H1 (cell line): ENCODE measurements around the gene NINJ2. TPM values are rescaled to one million over a fixed set of nuclear protein-coding genes. Genes with fewer than 3 reads are reported as not detected.

Experiments
- CTCF ChIA-PET: fragments of 300-600 bp; sonication (Branson Sonifier 250); formaldehyde crosslinking; loops from one replicate; lab custom pipeline; 2021; ENCODE audit not compliant: partially characterized antibody; lab: Charles Lee
- POLR2A ChIA-PET: fragments of 300-600 bp; sonication (Branson Sonifier 250); formaldehyde crosslinking; loops from one replicate; lab custom pipeline; 2021; ENCODE audit warnings: inconsistent platforms; ENCODE audit not compliant: partially characterized antibody; lab: Charles Lee
- DNase-seq, 2 experiments: peaks; one replicate each; pipeline versions ENCODE4 v3.0.0 to v3.0.0-alpha.2; 2010 to 2022; ENCODE audit warnings: low spot score in 2 of 2, low read depth in 1 of 2, mixed read lengths in 1 of 2
- FAIRE-seq: peaks from 2 replicates; lab custom pipeline; 2011; peaks lifted over from hg19 to GRCh38; lab: Jason Lieb, UNC
- H2AFZ ChIP-seq: 2 replicates; pipeline ENCODE4 v1.8.1; 2012; ENCODE audit warnings: low read length, inconsistent platforms
- H2AK5ac ChIP-seq: 2 replicates; pipeline ENCODE4 v1.6.1; 2013; ENCODE audit warnings: low read depth, low read length
- H2BK120ac ChIP-seq: replicated peaks from 2 replicates; pipeline ENCODE3; 2013; ENCODE audit warnings: low read depth, low read length, inconsistent platforms
- H2BK12ac ChIP-seq: 2 replicates; pipeline ENCODE4 v1.6.1; 2013; ENCODE audit warnings: low read depth, low read length
- H2BK15ac ChIP-seq: 2 replicates; pipeline ENCODE4 v1.6.1; 2013; ENCODE audit warnings: low read length
- H2BK20ac ChIP-seq: 2 replicates; pipeline ENCODE4 v1.6.1; 2013; ENCODE audit warnings: low read length
- H2BK5ac ChIP-seq: 2 replicates; pipeline ENCODE4 v1.6.1; 2013; ENCODE audit warnings: low read depth, low read length
- H3K14ac ChIP-seq: 2 replicates; pipeline ENCODE4 v1.6.1; 2013; ENCODE audit warnings: inconsistent platforms; ENCODE audit not compliant: insufficient read length
- H3K18ac ChIP-seq: 2 replicates; pipeline ENCODE4 v1.6.1; 2013; ENCODE audit warnings: low read length; ENCODE audit errors: extremely low read depth
- H3K23ac ChIP-seq: 2 replicates; pipeline ENCODE4 v1.6.1; 2013; ENCODE audit warnings: inconsistent platforms; ENCODE audit not compliant: insufficient read length
- H3K23me2 ChIP-seq: 2 replicates; pipeline ENCODE4 v1.6.1; 2013; ENCODE audit warnings: low read depth, low read length
- H3K27ac ChIP-seq: 2 replicates; pipeline ENCODE4 v1.6.1; 2011; ENCODE audit warnings: low read depth, low read length, inconsistent platforms
- H3K27me3 ChIP-seq, 4 experiments: replicated peaks in 1 of 4; 1 replicate in 1 of 4; 2 replicates in 3 of 4; pipeline versions ENCODE4 v1.6.1 to v1.8.1; 2011 to 2013; ENCODE audit warnings: low read length in 3 of 4, mild to moderate bottlenecking in 3 of 4, inconsistent platforms in 2 of 4, mixed read lengths in 2 of 4, moderate library complexity in 1 of 4; ENCODE audit not compliant: control insufficient read depth in 3 of 4, insufficient read depth in 3 of 4; ENCODE audit errors: extremely low read depth in 1 of 4
- H3K36me3 ChIP-seq, 4 experiments: 2 replicates each; pipeline versions ENCODE4 v1.6.1 to v1.8.1; 2011 to 2013; ENCODE audit warnings: mild to moderate bottlenecking in 4 of 4, low read length in 3 of 4, moderate library complexity in 2 of 4, control low read depth in 1 of 4, inconsistent platforms in 1 of 4; ENCODE audit not compliant: insufficient read depth in 4 of 4, control insufficient read depth in 2 of 4
- H3K4ac ChIP-seq: replicated peaks from 2 replicates; pipeline ENCODE3; 2013; ENCODE audit warnings: low read length, low read depth, mixed read lengths, inconsistent platforms; ENCODE audit not compliant: insufficient read length
- H3K4me1 ChIP-seq, 4 experiments: replicated peaks in 1 of 4; 1 replicate in 1 of 4; 2 replicates in 3 of 4; pipeline versions ENCODE4 v1.6.1 to v1.8.1; 2011 to 2013; ENCODE audit warnings: low read length in 3 of 4, inconsistent platforms in 2 of 4, mixed read lengths in 1 of 4; ENCODE audit not compliant: insufficient read depth in 4 of 4, control insufficient read depth in 3 of 4
- H3K4me2 ChIP-seq, 2 experiments: 2 replicates each; pipeline versions ENCODE4 v1.6.1 to v1.8.1; 2011 to 2013; ENCODE audit warnings: low read depth in 2 of 2, low read length in 2 of 2, control low read depth in 1 of 2, inconsistent platforms in 1 of 2, mild to moderate bottlenecking in 1 of 2; ENCODE audit not compliant: insufficient read depth in 1 of 2
- H3K4me3 ChIP-seq, 4 experiments: fragments of 200-600, 300-600 bp in 1 of 4; sonication (generic), shearing (Covaris generic), sonication (Bioruptor Twin) in 1 of 4; 2 replicates each; pipeline versions ENCODE4 v1.5.1 to v1.8.1; 2011 to 2016; ENCODE audit warnings: low read length in 4 of 4, low read depth in 3 of 4, control low read depth in 2 of 4, inconsistent platforms in 2 of 4, mild to moderate bottlenecking in 2 of 4, mixed read lengths in 1 of 4, moderate library complexity in 1 of 4; ENCODE audit not compliant: insufficient read depth in 2 of 4; ENCODE audit errors: extremely low read depth in 1 of 4
- H3K56ac ChIP-seq: replicated peaks from 2 replicates; pipeline ENCODE3; 2013; ENCODE audit warnings: low read depth, mild to moderate bottlenecking, mixed read lengths, low read length, inconsistent platforms; ENCODE audit not compliant: insufficient read length
- H3K79me1 ChIP-seq: 2 replicates; pipeline ENCODE4 v1.6.1; 2013; ENCODE audit warnings: low read depth, low read length, control low read depth
- H3K79me2 ChIP-seq, 2 experiments: 2 replicates each; pipeline versions ENCODE4 v1.6.1 to v1.8.1; 2012 to 2013; ENCODE audit warnings: low read length in 2 of 2, mild to moderate bottlenecking in 2 of 2, inconsistent platforms in 1 of 2; ENCODE audit not compliant: insufficient read depth in 2 of 2, control insufficient read depth in 1 of 2
- H3K9ac ChIP-seq, 4 experiments: replicated peaks in 1 of 4; 1 replicate in 1 of 4; 2 replicates in 3 of 4; pipeline versions ENCODE4 v1.6.1 to v1.8.1; 2011 to 2013; ENCODE audit warnings: low read depth in 3 of 4, low read length in 3 of 4, control low read depth in 2 of 4, mild to moderate bottlenecking in 2 of 4, moderate library complexity in 2 of 4, inconsistent platforms in 1 of 4; ENCODE audit errors: extremely low read depth in 1 of 4
- H3K9me3 ChIP-seq, 2 experiments: 2 replicates each; pipeline versions ENCODE4 v1.6.1 to v1.8.1; 2012 to 2013; ENCODE audit warnings: mild to moderate bottlenecking in 2 of 2, moderate library complexity in 2 of 2, control low read depth in 1 of 2, inconsistent platforms in 1 of 2, low read depth in 1 of 2, low read length in 1 of 2, mixed read lengths in 1 of 2; ENCODE audit not compliant: insufficient read depth in 2 of 2
- H4K20me1 ChIP-seq, 2 experiments: replicated peaks in 1 of 2; 2 replicates each; pipeline versions ENCODE3 to v1.8.1; 2011 to 2013; ENCODE audit warnings: inconsistent platforms in 2 of 2, low read length in 2 of 2, mild to moderate bottlenecking in 1 of 2; ENCODE audit not compliant: insufficient read depth in 2 of 2, control insufficient read depth in 1 of 2
- H4K5ac ChIP-seq: 2 replicates; pipeline ENCODE4 v1.6.1; 2013; ENCODE audit warnings: low read length, low read depth, mixed read lengths, inconsistent platforms; ENCODE audit not compliant: insufficient read length
- H4K8ac ChIP-seq: 2 replicates; pipeline ENCODE4 v1.8.0; 2013; ENCODE audit warnings: mild to moderate bottlenecking, moderate library complexity, low read length, inconsistent platforms; ENCODE audit not compliant: insufficient read depth; ENCODE audit errors: extremely low read depth
- H4K91ac ChIP-seq: replicated peaks from 2 replicates; pipeline ENCODE3; 2013; ENCODE audit warnings: low read length, mixed read lengths, inconsistent platforms; ENCODE audit not compliant: insufficient read length
- BACH1 ChIP-seq: IDR thresholded peaks from 2 replicates; pipeline ENCODE4 v1.6.1; 2012; ENCODE audit warnings: low read length, improper control_type of control experiment
- EZH2 ChIP-seq: fragments of 200-600 bp; sonication (generic); IDR thresholded peaks from 2 replicates; pipeline ENCODE4 v1.7.1; 2012; ENCODE audit warnings: low read depth, mild to moderate bottlenecking, moderate library complexity, low read length, inconsistent platforms; ENCODE audit not compliant: severe bottlenecking
- GABPA ChIP-seq: IDR thresholded peaks from 2 replicates; pipeline ENCODE4 v1.6.1; 2011; ENCODE audit warnings: mild to moderate bottlenecking, low read length, moderate library complexity, borderline replicate concordance; ENCODE audit not compliant: insufficient read depth
- HDAC6 ChIP-seq: IDR thresholded peaks from one replicate; pipeline ENCODE4 v1.7.1; 2012; ENCODE audit warnings: low read depth, mild to moderate bottlenecking, inconsistent platforms, low read length, moderate library complexity
- KDM4A ChIP-seq: IDR thresholded peaks from one replicate; pipeline ENCODE4 v1.7.1; 2012; ENCODE audit warnings: low read depth, mild to moderate bottlenecking, moderate library complexity, low read length, inconsistent platforms; ENCODE audit not compliant: severe bottlenecking
- SP4 ChIP-seq: IDR thresholded peaks from 2 replicates; pipeline ENCODE4 v1.6.1; 2012; ENCODE audit warnings: low read length, inconsistent platforms
- ZNF274 ChIP-seq: IDR thresholded peaks from 2 replicates; pipeline ENCODE4 v1.7.0; 2012; ENCODE audit warnings: low read length, borderline replicate concordance; ENCODE audit errors: extremely low read depth
- WGBS, 2 experiments: shearing (Covaris generic) in 1 of 2; methylation state at CpG; one replicate each; pipeline versions ENCODE4 v1.1.6 to v1.1.7; 2013 to 2015; ENCODE audit warnings: low lambda C conversion rate in 2 of 2, mixed read lengths in 2 of 2, inconsistent platforms in 1 of 2, low coverage in 1 of 2, missing lambda C conversion rate in 1 of 2; ENCODE audit not compliant: insufficient replicate concordance in 2 of 2, insufficient coverage in 1 of 2, insufficient read length in 1 of 2; ENCODE audit errors: extremely low coverage in 1 of 2, missing lambda C conversion rate in 1 of 2; 5-methylcytosine and 5-hydroxymethylcytosine counted together
- polyA plus RNA-seq, 7 experiments: library from polyadenylated mRNA; depleted of rRNA in 3 of 7; stranded (reverse) in 5 of 7; unstranded in 2 of 7; fragments of >200 nt in 5 of 7; fragments of 200-250 nt in 2 of 7; gene quantifications; 1 replicate in 5 of 7; 2 replicates in 1 of 7; 4 replicates in 1 of 7; pipeline versions ENCODE4 v1.2.1 to v1.2.3, GENCODE V29; 2011 to 2013; ENCODE audit warnings: missing spikeins in 2 of 7, mixed read lengths in 2 of 7
- total RNA-seq: library from RNA; stranded (reverse); fragmentation: NEBNext Ultra II Directional; extraction: Animal tissue kit (Norgen Biotek cat#: 25700); gene quantifications from 2 replicates; pipeline ENCODE4 v1.2.1, GENCODE V29; 2021

NINJ2 gene
- total and polyA plus RNA-seq, 2 of the 8 experiments (the other 6 are each of a cell fraction or from before 2014, with no cell fraction given), result 1.4 TPM; not detected in 1

GRCh38 chr12:570921-571794, 92.1 kb downstream of the NINJ2 start:
- Histone ChIP-seq H3K4me1 (peaks cover 0 to 9% (median 6%) of the 10 kb centered on the region in 4 experiments; a peak in 5 of 7 replicates), H3K27ac (no peak overlapping the region), H2BK20ac (no peak overlapping the region), H2AFZ (peak overlapping the region; percentile 85), H3K27me3 (peaks cover 0 to 6% (median 5%) of the 10 kb centered on the region in 4 experiments; a peak in 3 of 7 replicates), H2BK12ac (peak overlapping the region; percentile 88; the same call in 1 of the 2 replicates), H3K23me2 (peaks cover 9% of the 10 kb centered on the region), H3K18ac (no peak overlapping the region), H4K8ac (peak overlapping the region; percentile 41), H4K91ac (no peak overlapping the region), H3K23ac (no peak overlapping the region), H4K5ac (no peak overlapping the region), H3K9ac (peak overlapping the region in 3 of 4 experiments; percentile 4 to 67 (median 34); a peak in 5 of 7 replicates), H2AK5ac (no peak overlapping the region), H3K4me2 (peak overlapping the region; percentile 87 to 98), H2BK120ac (no peak overlapping the region), H3K4me3 (peak overlapping the region; percentile 28 to 82 (median 64)), H3K4ac (no peak overlapping the region), H4K20me1 (no peaks in the 10 kb centered on the region), H3K79me2 (no peaks in the 10 kb centered on the region), H2BK15ac (no peak overlapping the region), H3K9me3 (no peaks in the 10 kb centered on the region), H3K79me1 (no peaks in the 10 kb centered on the region), H3K36me3 (no peaks in the 10 kb centered on the region), H2BK5ac (peak overlapping the region; percentile 46; the same call in 1 of the 2 replicates), H3K56ac (no peak overlapping the region), H3K14ac (no peak overlapping the region)
- FAIRE-seq (no peak), DNase-seq (peak in 1 of 2 experiments; percentile 75)
- ChIA-PET CTCF (interaction anchor here (0.6 to 3.6 kb wide), 39 partner anchors 7 to 366 kb away, joined by 3 to 23 read pairs (median 4); partner anchors contain the start of gene WNK1), POLR2A (interaction anchor here (0.6 to 2.4 kb wide), 4 partner anchors 24 to 1423 kb away, joined by 3 to 7 read pairs (median 4); partner anchors contain the start of genes RAD52 and WNK1)
- 56% methylated on average over 20 of the region's 22 CpGs; no CpG with 5 or more reads in 1 of the 2 experiments for WGBS, 2 experiments
- TF ChIP-seq GABPA (0 out of 2 replicates have a peak, but pooled peaks have one; percentile 22), EZH2 (no peak), KDM4A (no peak), BACH1 (no peak), SP4 (no peak), ZNF274 (no peak), HDAC6 (no peak)
